OCI-LY7 (cell line): ENCODE measurements around the gene LAPTM5. TPM values are rescaled to one million over a fixed set of nuclear protein-coding genes. Genes with fewer than 3 reads are reported as not detected.

Source experiments
- BruUV-seq: library from RNA; stranded (reverse); fragments of 400-500 nt; replicated peaks from 2 replicates; lab custom pipeline; 2021; lab: Mats Ljungman, UMichigan
- CTCF ChIA-PET: fragments of 300-600 bp; sonication (Branson Sonifier 250); formaldehyde crosslinking; loops from one replicate; lab custom pipeline; 2022; ENCODE audit warnings: antibody characterized with exemption; ENCODE audit not compliant: unreplicated experiment; lab: Charles Lee
- POLR2A ChIA-PET: fragments of 300-600 bp; sonication (Branson Sonifier 250); formaldehyde crosslinking; loops from one replicate; lab custom pipeline; 2022; ENCODE audit warnings: antibody characterized with exemption; lab: Charles Lee
- DNase-seq: peaks from one replicate; pipeline ENCODE4 v3.0.0-alpha.2; 2015; ENCODE audit warnings: low spot score
- H2AFZ ChIP-seq: fragments of 200-600 bp; sonication (generic), shearing (Covaris generic); 2 replicates; pipeline ENCODE4 v1.6.1; 2014; ENCODE audit warnings: mild to moderate bottlenecking, antibody characterized with exemption, low read length, moderate library complexity
- H3K27ac ChIP-seq: fragments of 200-600 bp; sonication (generic); 2 replicates; pipeline ENCODE4 v1.5.1; 2014; ENCODE audit warnings: mixed run types, low read depth, mild to moderate bottlenecking, moderate library complexity, low read length, inconsistent platforms; ENCODE audit not compliant: poor library complexity, severe bottlenecking
- H3K36me3 ChIP-seq: fragments of 200-600 bp; sonication (generic); 2 replicates; pipeline ENCODE4 v1.6.1; 2014; ENCODE audit warnings: mild to moderate bottlenecking, antibody characterized with exemption, low read length, moderate library complexity, mixed read lengths; ENCODE audit not compliant: insufficient read depth
- H3K4me1 ChIP-seq: fragments of 200-600 bp; sonication (generic); 2 replicates; pipeline ENCODE4 v1.5.1; 2014; ENCODE audit warnings: mild to moderate bottlenecking, low read length; ENCODE audit not compliant: insufficient read depth, poor library complexity, severe bottlenecking
- H3K4me2 ChIP-seq: fragments of 200-600 bp; sonication (generic); 2 replicates; pipeline ENCODE4 v1.6.1; 2014; ENCODE audit warnings: mild to moderate bottlenecking, low read length
- H3K4me3 ChIP-seq: fragments of 200-600 bp; sonication (generic); 2 replicates; pipeline ENCODE4 v1.5.1; 2014; ENCODE audit warnings: mild to moderate bottlenecking, low read depth, low read length; ENCODE audit not compliant: poor library complexity, severe bottlenecking
- H3K79me2 ChIP-seq: fragments of 200-600 bp; sonication (generic); 2 replicates; pipeline ENCODE4 v1.6.1; 2016; ENCODE audit warnings: low read depth, mild to moderate bottlenecking, low read length, moderate library complexity, mixed read lengths; ENCODE audit not compliant: insufficient read depth
- H3K9me2 ChIP-seq: fragments of 200-600 bp; sonication (generic); 2 replicates; pipeline ENCODE4 v1.6.1; 2016; ENCODE audit warnings: mild to moderate bottlenecking, low read length, mixed read lengths; ENCODE audit not compliant: insufficient read depth
- H3K9me3 ChIP-seq: fragments of 200-600 bp; sonication (generic); 2 replicates; pipeline ENCODE4 v1.6.1; 2014; ENCODE audit warnings: mild to moderate bottlenecking, mixed run types, low read length, mixed read lengths
- H4K20me1 ChIP-seq: fragments of 200-600 bp; sonication (generic); 2 replicates; pipeline ENCODE4 v1.6.1; 2014; ENCODE audit warnings: mild to moderate bottlenecking, antibody characterized with exemption, low read length, moderate library complexity, mixed read lengths; ENCODE audit not compliant: insufficient read depth
- CTCF ChIP-seq: fragments of 200-600 bp; sonication (generic); conservative IDR thresholded peaks from 2 replicates; pipeline ENCODE4 v1.5.1; 2014; ENCODE audit warnings: mild to moderate bottlenecking, antibody characterized with exemption, low read length, moderate library complexity, mixed read lengths
- EZH2phosphoT487 ChIP-seq: fragments of 200-600 bp; sonication (generic); IDR thresholded peaks from 2 replicates; pipeline ENCODE4 v1.6.1; 2018; ENCODE audit warnings: low read depth, borderline replicate concordance, mild to moderate bottlenecking, mixed run types, antibody characterized with exemption, low read length, moderate library complexity, mixed read lengths
- intact Hi-C: fragments of 100-400 bp; cut with micrococcal nuclease; formaldehyde crosslinking; loops from one replicate; pipeline ENCODE4 v1.10.0; 2022; ENCODE audit not compliant: unreplicated experiment
- total RNA-seq, 2 experiments: library from RNA; depleted of rRNA in 1 of 2; stranded (reverse); fragments of >200 nt in 1 of 2; shearing (Covaris generic) in 1 of 2; gene quantifications; 2 replicates each; pipeline ENCODE4 v1.2.3, GENCODE V29; 2014 to 2022

The LAPTM5 gene
- total RNA-seq, 2 experiments from 2014 or later = 113 to 137 TPM

DNA sequence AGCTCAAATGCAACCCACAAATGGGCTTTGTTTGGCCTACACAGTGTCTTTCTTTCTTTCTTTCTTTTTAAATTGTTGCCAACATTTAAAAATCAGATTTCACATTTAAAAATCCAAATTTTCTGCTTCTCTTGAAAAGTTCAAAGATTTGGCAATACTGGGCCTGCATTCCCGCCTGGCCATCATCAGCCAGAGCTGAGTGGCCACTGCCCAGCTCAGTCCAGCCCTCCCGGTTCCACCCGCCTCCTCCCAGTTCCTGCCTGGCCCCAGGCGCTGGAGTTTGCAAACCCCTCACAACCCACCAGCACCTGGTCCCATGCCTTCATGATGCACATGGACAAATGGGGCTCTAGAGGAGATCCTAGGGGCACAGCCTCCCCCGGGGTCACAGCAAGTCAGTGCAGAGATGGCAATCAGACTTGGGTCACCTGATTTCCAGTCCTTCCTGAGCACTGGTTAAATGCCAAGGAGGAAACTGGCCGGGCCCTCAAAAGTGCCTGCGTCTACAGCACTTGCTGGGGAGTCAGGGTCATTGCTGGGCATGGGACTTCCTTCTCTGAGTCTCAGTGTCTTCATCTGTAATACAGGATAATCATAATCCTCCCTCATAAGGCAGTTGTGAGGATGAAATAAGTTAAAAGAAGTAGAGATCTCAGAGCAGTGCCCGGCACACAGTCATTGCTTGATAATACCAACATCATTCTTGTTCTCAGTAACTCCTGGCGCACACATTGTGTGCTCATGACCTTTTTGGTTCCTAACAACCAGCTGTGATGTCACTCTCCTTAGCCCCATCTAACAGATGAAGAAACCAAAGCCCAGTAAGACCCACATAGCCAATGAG is 41.0 kb upstream of the LAPTM5 start:
- Histone ChIP-seq H3K4me1 (no peaks in the 10 kb centered on the region), H3K79me2 (no peaks in the 10 kb centered on the region), H3K9me2 (no peaks in the 10 kb centered on the region), H2AFZ (no peak overlapping the region), H3K36me3 (no peaks in the 10 kb centered on the region), H3K9me3 (no peaks in the 10 kb centered on the region), H3K4me2 (no peak overlapping the region), H3K4me3 (no peak overlapping the region), H3K27ac (no peak overlapping the region), H4K20me1 (no peaks in the 10 kb centered on the region)
- intact Hi-C loops = no loop called here
- no TSS peak for BruUV-seq
- no peak for DNase-seq
- ChIA-PET POLR2A (no interaction called here), CTCF (no interaction called here)
- no peak for TF ChIP-seq CTCF
- no peak for TF ChIP-seq EZH2phosphoT487

GRCh38 chr1:30795026-30795425 is 37.5 kb upstream of the LAPTM5 start:
- Histone ChIP-seq H3K4me2 (no peak overlapping the region), H4K20me1 (no peaks in the 10 kb centered on the region), H3K4me1 (peaks cover 8% of the 10 kb centered on the region), H3K4me3 (no peak overlapping the region), H2AFZ (no peak overlapping the region), H3K27ac (no peak overlapping the region), H3K9me2 (no peaks in the 10 kb centered on the region), H3K79me2 (no peaks in the 10 kb centered on the region), H3K9me3 (no peaks in the 10 kb centered on the region), H3K36me3 (no peaks in the 10 kb centered on the region)
- ChIA-PET POLR2A (no interaction called here), CTCF (no interaction called here)
- DNase-seq = no peak
- intact Hi-C loops = no loop called here
- TF ChIP-seq CTCF (no peak), EZH2phosphoT487 (no peak)
- BruUV-seq = no TSS peak

DNA sequence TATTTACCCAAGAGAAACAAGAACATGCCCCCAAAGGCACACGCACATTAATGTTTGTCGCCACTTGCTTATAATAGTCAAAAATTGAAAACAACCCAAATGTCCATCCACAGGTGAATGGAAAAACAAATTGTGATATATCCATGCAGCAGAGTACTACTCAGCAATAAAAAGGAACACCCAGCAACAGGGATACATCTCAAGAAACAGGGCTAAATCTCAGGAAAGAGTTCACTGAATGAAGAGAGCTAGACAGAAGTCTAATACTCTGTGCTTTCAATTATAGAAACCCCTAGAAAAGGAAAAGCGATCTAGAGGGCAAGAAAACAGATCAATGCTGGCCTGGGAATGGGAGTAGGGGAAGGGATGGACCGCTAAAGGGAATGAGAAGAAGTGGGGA is 36.7 kb upstream of the LAPTM5 start:
- intact Hi-C loops = no loop called here
- H3K4me3 ChIP-seq = no peak overlapping the region
- H3K4me1 ChIP-seq = peaks cover 8% of the 10 kb centered on the region
- ChIA-PET POLR2A (interaction anchor here (0.5 kb wide), 1 partner anchor 38 kb away, joined by 3 read pairs; no protein-coding TSS in a partner anchor), CTCF (no interaction called here)
- no peak overlapping the region for H3K27ac ChIP-seq
- no peaks in the 10 kb centered on the region for H3K9me2 ChIP-seq
- H2AFZ ChIP-seq = no peak overlapping the region
- H3K79me2 ChIP-seq = no peaks in the 10 kb centered on the region
- no peaks in the 10 kb centered on the region for H4K20me1 ChIP-seq
- no peaks in the 10 kb centered on the region for H3K9me3 ChIP-seq
- no peak overlapping the region for H3K4me2 ChIP-seq
- no peak for DNase-seq
- no peak for TF ChIP-seq EZH2phosphoT487
- TF ChIP-seq CTCF = no peak
- H3K36me3 ChIP-seq = no peaks in the 10 kb centered on the region
- BruUV-seq = no TSS peak
